ENCODE measurements around the gene INS. TPM values are rescaled to one million over a fixed set of nuclear protein-coding genes. Genes with fewer than 3 reads are reported as not detected.

INS gene
- total and polyA plus RNA-seq, 11 donors, result 0.67 to 1.8 TPM; not detected in 9

DNA sequence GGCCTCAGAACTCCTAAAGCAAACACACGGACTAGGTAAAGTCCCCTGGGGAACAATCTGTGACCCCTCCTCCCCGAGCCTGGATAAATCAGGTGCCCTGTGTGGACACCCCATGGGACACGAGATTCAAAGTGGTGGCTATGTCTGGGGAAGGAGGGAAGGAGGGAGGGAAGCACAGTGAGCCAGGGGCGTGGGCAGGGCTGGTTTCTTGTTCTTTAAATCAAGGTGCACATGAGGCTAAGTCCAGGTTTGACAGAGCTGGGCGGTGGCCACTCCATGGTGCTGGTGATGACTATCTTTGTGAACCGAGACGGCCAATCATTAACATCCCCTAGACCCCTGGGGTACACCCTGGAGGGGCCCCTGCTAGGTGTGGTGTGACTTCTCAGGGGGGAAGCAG is 30.9 kb upstream of the INS start:
- Histone ChIP-seq H3K4me3 (no peak overlapping the region), H3K27me3 (peaks cover 0 to 37% (median 0%) of the 10 kb centered on the region in 9 donors), H3K9me3 (no peaks in the 10 kb centered on the region), H3K27ac (no peak overlapping the region), H3K36me3 (no peaks in the 10 kb centered on the region), H3K4me1 (peaks cover 0 to 23% (median 2%) of the 10 kb centered on the region in 12 donors)
- WGBS, 4 donors, result 89 to 93% (median 89%) methylated on average over 7 of the region's 7 CpGs
- no peak for DNase-seq
- intact Hi-C loops (cut with DNase I), result loop anchor here in 6 of 10 donors (10.0 kb wide), 3 partner anchors 333 to 703 kb away; no protein-coding TSS in a partner anchor
- ATAC-seq, result no peak
- TF ChIP-seq, protein P1, sequence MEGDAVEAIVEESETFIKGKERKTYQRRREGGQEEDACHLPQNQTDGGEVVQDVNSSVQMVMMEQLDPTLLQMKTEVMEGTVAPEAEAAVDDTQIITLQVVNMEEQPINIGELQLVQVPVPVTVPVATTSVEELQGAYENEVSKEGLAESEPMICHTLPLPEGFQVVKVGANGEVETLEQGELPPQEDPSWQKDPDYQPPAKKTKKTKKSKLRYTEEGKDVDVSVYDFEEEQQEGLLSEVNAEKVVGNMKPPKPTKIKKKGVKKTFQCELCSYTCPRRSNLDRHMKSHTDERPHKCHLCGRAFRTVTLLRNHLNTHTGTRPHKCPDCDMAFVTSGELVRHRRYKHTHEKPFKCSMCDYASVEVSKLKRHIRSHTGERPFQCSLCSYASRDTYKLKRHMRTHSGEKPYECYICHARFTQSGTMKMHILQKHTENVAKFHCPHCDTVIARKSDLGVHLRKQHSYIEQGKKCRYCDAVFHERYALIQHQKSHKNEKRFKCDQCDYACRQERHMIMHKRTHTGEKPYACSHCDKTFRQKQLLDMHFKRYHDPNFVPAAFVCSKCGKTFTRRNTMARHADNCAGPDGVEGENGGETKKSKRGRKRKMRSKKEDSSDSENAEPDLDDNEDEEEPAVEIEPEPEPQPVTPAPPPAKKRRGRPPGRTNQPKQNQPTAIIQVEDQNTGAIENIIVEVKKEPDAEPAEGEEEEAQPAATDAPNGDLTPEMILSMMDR (IDR thresholded peaks at IDR 0.05), result no peak

DNA sequence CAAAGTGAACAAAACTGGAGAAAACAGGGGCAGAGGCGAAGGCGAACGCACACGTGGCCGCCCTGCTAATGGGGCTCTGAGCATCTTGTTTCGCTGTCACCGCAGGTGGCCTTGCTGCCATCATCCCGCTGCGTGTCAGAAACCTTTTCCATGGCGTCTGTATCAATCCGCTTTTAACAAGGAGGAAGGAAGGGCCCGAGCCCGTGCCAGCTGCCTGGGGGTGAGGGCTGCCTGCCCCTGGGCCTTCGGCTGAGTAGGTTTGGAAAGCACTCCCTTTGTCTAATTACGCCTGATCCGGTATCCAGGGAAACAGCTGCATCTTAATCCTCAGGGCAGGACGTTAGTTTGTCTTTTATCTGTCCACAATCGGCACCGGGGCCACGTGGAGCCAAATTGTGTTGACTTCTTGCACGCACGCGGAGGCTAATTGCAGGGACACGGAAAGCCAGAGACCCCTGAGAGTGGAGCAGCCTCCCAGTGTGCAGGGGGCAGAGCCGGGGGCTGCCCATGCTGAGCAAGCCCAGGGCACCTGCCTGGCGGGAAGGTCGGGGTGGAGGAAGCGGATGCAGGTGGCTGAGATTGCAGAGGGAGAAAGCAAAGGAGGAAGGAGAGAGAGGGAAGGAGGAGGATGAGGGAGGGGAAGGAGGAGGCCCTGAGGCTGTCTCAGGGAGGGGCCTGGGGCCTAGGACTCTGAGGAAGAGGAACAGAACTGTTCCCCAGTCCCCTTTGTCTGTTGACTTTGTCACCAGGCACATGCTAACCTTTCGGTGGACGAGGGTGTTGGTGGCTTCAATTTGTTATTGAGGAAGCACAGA is 29.9 kb upstream of the INS start:
- WGBS, 4 donors, result 55 to 70% (median 60%) methylated on average over 25 to 30 of the region's 30 CpGs
- Histone ChIP-seq H3K36me3 (no peaks in the 10 kb centered on the region), H3K27ac (no peak overlapping the region), H3K27me3 (peaks cover 0 to 46% (median 3%) of the 10 kb centered on the region in 9 donors), H3K9me3 (no peaks in the 10 kb centered on the region), H3K4me1 (peaks cover 0 to 23% (median 2%) of the 10 kb centered on the region in 12 donors), H3K4me3 (no peak overlapping the region)
- ATAC-seq (peak in 1 of 4 donors; percentile 33), DNase-seq (no peak)
- intact Hi-C loops (cut with DNase I), result loop anchor here in 6 of 10 donors (10.0 kb wide), 3 partner anchors 334 to 704 kb away; no protein-coding TSS in a partner anchor
- TF ChIP-seq, protein P1 (IDR thresholded peaks at IDR 0.05), result no peak
- TF ChIP-seq POLR2A (IDR thresholded peaks at IDR 0.05), result no peak

DNA sequence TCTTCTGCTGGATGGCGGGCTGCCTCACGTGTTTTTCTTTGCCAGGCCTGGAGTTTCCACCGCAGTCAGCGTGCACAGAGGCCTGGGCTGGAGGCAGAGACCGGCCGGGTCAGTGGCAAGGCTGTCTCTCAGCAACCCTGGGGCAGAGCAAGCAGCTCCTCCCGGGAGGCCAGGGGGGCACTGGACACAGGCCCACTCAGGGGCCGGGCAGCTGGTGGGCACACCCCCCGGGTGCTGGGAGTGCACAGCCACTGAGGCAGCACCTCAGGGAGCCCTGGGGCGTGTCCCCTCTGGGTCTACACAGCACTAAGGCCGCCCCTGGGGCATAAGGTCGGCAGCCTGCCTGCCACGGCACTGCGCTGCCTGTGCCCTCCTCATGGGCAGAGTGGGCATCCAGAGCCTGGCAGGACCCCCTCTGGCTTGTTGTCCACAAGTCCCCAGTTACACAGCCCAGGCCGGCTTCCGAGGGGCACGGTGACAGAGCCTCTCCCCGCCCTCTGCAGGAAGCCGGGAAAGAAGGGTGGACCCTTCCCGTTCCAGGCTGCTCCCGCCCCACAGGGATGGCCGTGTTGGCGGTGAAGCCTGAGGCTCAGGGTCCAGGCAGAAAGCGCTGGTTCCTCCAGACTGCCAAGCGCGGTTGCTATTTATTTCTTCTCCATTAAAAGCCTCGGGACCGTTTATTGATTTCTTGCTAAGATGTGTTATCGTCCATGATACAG is 29.1 kb upstream of the INS start:
- DNase-seq, result no peak
- intact Hi-C loops (cut with DNase I), result loop anchor here in 7 of 10 donors (10.0 kb wide), 3 partner anchors 335 to 705 kb away; no protein-coding TSS in a partner anchor

More for the DNA sequence above, 29.1 kb upstream of the INS start:
- Histone ChIP-seq H3K36me3 (no peaks in the 10 kb centered on the region), H3K9me3 (no peaks in the 10 kb centered on the region), H3K4me1 (peaks cover 0 to 23% (median 2%) of the 10 kb centered on the region in 12 donors), H3K4me3 (no peak overlapping the region), H3K27ac (no peak overlapping the region), H3K27me3 (peaks cover 0 to 45% (median 7%) of the 10 kb centered on the region in 9 donors)
- no peak for ATAC-seq
- WGBS, 4 donors, result 58 to 71% (median 69%) methylated on average over 23 to 29 of the region's 29 CpGs
- TF ChIP-seq, protein P1 (IDR thresholded peaks at IDR 0.05), result no peak
- no peak for TF ChIP-seq POLR2A (IDR thresholded peaks at IDR 0.05)
